A549 treated with RU486 at 1 μM for 4 hours (cell line): ENCODE measurements around the gene RBMY1E. TPM values are rescaled to one million over a fixed set of nuclear protein-coding genes. Genes with fewer than 3 reads are reported as not detected.

Experiments used
- total RNA-seq: library from RNA; stranded (reverse); fragments of 200-300 nt; extraction: Qiagen RNA extraction; gene quantifications from 5 replicates; pipeline ENCODE4 v1.2.3, GENCODE V29; 2022; ENCODE audit warnings: low read depth

The RBMY1E gene
- total RNA-seq, result not detected in 5 replicates

DNA sequence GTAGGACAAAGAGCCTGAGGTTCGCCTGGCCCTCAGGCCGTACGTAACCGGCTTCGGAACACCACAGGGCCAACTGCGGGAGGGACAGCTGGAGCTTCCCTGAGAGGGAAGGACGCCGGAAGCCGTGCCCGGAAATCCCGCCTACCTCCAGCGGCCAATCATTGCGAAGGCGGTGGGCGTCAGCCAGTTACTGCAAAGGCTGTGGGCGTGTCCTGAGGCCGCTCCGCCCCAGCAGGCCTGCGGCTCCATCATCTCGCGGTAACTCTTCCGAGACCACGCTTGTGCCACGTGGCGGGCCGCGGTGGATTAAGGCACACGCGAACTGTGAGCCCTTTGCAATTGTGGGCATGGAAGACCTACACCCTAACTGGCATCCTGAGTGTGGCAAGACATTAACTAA, at the start of gene RBMY1E:
TSS of gene RBMY1E (minus strand) at position 101 of the 400 bp plus-strand sequence. CDS start 1,978 bp downstream, outside the sequence.

DNA sequence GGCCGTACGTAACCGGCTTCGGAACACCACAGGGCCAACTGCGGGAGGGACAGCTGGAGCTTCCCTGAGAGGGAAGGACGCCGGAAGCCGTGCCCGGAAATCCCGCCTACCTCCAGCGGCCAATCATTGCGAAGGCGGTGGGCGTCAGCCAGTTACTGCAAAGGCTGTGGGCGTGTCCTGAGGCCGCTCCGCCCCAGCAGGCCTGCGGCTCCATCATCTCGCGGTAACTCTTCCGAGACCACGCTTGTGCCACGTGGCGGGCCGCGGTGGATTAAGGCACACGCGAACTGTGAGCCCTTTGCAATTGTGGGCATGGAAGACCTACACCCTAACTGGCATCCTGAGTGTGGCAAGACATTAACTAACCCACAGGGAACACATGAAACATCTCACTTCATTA, 23.4 kb downstream of the RBMY1E start, which contains the start of gene RBMY1D:
TSS of gene RBMY1D (minus strand) at position 101 of the 400 bp plus-strand sequence. CDS start 2,013 bp downstream, outside the sequence.

Other genes starting within 250 kb of the RBMY1E start
- not detected in 5 replicates for gene RBMY1D, start 23.5 kb downstream of the RBMY1E start, total RNA-seq